LNCaP clone FGC (cell line): ENCODE results near the gene VDAC2.

Source experiments
- DNase-seq: peaks from one replicate; pipeline ENCODE4 v3.0.0-alpha.2; 2011; ENCODE audit warnings: low read depth
- H3K4me3 ChIP-seq: 2 replicates; pipeline ENCODE4 v1.5.1; 2011; ENCODE audit warnings: mild to moderate bottlenecking, low read depth, low read length, control low read depth
- CTCF ChIP-seq: IDR thresholded peaks from 2 replicates; pipeline ENCODE4 v1.5.1; 2012; ENCODE audit warnings: mild to moderate bottlenecking; ENCODE audit not compliant: control insufficient read depth, insufficient read depth; ENCODE audit errors: extremely low read depth

Gene VDAC2

GRCh38 chr10:75236178-75236825 lies 25.7 kb downstream of the VDAC2 start:
- DNase-seq, result no peak
- H3K4me3 ChIP-seq, result peak overlapping the region; percentile 79
- no peak for TF ChIP-seq CTCF

GRCh38 chr10:75238182-75239095 lies 27.8 kb downstream of the VDAC2 start:
- DNase-seq, result no peak
- H3K4me3 ChIP-seq, result no peak overlapping the region
- no peak for TF ChIP-seq CTCF

GRCh38 chr10:75239096-75239790 lies 28.6 kb downstream of the VDAC2 start:
- TF ChIP-seq CTCF, result no peak
- no peak for DNase-seq
- no peak overlapping the region for H3K4me3 ChIP-seq

GRCh38 chr10:75240329-75241076 lies 29.9 kb downstream of the VDAC2 start:
- no peak for TF ChIP-seq CTCF
- DNase-seq, result no peak
- H3K4me3 ChIP-seq, result no peak overlapping the region

- no peak for TF ChIP-seq CTCF
- no peak for DNase-seq
- H3K4me3 ChIP-seq, result no peak overlapping the region
These were observed 32.8 kb downstream of the VDAC2 start for GRCh38 chr10:75243426-75243825.
